Stimulated activated CD4-positive, alpha-beta T cell treated with anti-CD3 and anti-CD28 coated beads, Interleukin-15, amount 100 ng/mL, for 1 hour (primary cell): ENCODE measurements around the gene ZNF407.

Experiments
- DNase-seq, 2 donors: peaks; one replicate each; pipeline ENCODE4 v3.0.0-alpha.2; 2020; ENCODE audit warnings: low read depth in 1 of 2, low spot score in 1 of 2

ZNF407 gene

GRCh38 chr18:74820160-74820780 lies 222.6 kb downstream of the ZNF407 start:
- DNase-seq, result no peak

GRCh38 chr18:74825460-74825859 lies 227.8 kb downstream of the ZNF407 start:
- no peak for DNase-seq

- no peak for DNase-seq
These were observed 228.9 kb downstream of the ZNF407 start for GRCh38 chr18:74826572-74826971.

- DNase-seq, result no peak
These were observed 230.5 kb downstream of the ZNF407 start for GRCh38 chr18:74828200-74828599.

GRCh38 chr18:74831571-74832250 lies 234.0 kb downstream of the ZNF407 start:
- no peak for DNase-seq

GRCh38 chr18:74832381-74832780 lies 234.7 kb downstream of the ZNF407 start:
- DNase-seq, result no peak

- DNase-seq, result no peak
These were observed 235.3 kb downstream of the ZNF407 start for GRCh38 chr18:74832999-74833398.

GRCh38 chr18:74834424-74835309 lies 237.0 kb downstream of the ZNF407 start:
- no peak for DNase-seq

GRCh38 chr18:74836296-74837139 lies 238.8 kb downstream of the ZNF407 start:
- DNase-seq, result no peak

GRCh38 chr18:74840492-74841167 lies 243.0 kb downstream of the ZNF407 start:
- no peak for DNase-seq

GRCh38 chr18:74841248-74841647 lies 243.6 kb downstream of the ZNF407 start:
- no peak for DNase-seq

- DNase-seq, result no peak
These were observed 251.6 kb downstream of the ZNF407 start for GRCh38 chr18:74849301-74849700.

GRCh38 chr18:74856434-74856833 lies 258.8 kb downstream of the ZNF407 start:
- no peak for DNase-seq

GRCh38 chr18:74856928-74857327 lies 259.3 kb downstream of the ZNF407 start:
- no peak for DNase-seq

- DNase-seq, result no peak
These were observed 260.2 kb downstream of the ZNF407 start for GRCh38 chr18:74857901-74858300.

GRCh38 chr18:74861154-74861553 lies 263.5 kb downstream of the ZNF407 start:
- DNase-seq, result no peak

GRCh38 chr18:74862094-74862493 lies 264.4 kb downstream of the ZNF407 start:
- no peak for DNase-seq

- no peak for DNase-seq
These were observed 268.9 kb downstream of the ZNF407 start for GRCh38 chr18:74866577-74866976.

- DNase-seq, result no peak
These were observed 270.8 kb downstream of the ZNF407 start for GRCh38 chr18:74868461-74868860.
